ENCODE data around the gene GPR78.

GPR78 gene

DNA sequence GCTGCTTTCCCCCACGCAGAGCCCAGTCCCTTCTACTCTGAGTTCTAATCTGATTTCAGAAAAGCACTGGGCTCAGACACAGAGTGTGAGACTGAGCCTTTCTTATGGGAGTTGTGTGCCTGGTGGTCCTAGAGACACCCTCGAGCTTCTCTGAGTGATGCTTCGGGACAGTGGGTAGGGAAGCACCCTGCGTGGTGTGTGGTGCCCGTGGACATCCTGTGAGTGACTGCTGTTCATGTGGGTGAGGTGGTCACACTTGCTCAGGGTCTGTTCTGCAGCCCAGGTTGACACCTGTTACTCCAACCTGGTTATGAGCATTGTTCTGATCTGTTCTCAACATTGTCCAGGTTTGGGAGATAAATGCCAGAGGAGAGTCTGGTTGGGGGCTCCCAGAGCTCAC is 6.1 kb downstream of the GPR78 start:
- no peak for DNase-seq (ENCODE audit: low read depth in 2 of 2)

DNA sequence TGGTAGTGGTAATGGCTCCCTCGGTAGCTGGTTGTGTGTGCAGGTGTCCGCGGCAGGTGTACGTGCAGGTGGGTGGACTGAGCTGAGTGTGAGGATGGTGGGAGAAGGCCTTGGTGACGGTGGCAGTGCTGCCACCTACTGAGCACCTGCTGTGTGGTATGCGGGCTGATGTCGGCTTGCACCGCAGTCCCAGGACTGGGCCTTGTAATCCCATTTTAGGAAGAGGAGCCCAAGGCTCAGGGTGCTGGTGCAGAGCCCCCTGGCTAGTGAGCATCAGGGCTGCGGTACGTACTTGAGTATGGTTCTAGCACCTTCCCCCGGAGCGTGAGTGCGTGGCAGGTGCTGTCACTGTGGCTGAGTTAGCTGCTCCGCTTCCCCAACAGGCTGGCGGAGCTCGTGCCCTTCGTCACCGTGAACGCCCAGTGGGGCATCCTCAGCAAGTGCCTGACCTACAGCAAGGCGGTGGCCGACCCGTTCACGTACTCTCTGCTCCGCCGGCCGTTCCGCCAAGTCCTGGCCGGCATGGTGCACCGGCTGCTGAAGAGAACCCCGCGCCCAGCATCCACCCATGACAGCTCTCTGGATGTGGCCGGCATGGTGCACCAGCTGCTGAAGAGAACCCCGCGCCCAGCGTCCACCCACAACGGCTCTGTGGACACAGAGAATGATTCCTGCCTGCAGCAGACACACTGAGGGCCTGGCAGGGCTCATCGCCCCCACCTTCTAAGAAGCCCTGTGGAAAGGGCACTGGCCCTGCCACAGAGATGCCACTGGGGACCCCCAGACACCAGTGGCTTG is 6.7 kb downstream of the GPR78 start:
- DNase-seq (ENCODE audit: low read depth in 2 of 2): no peak

GRCh38 chr4:8587469-8588195 is 7.4 kb downstream of the GPR78 start:
- no peak for DNase-seq (ENCODE audit: low read depth in 2 of 2)

DNA sequence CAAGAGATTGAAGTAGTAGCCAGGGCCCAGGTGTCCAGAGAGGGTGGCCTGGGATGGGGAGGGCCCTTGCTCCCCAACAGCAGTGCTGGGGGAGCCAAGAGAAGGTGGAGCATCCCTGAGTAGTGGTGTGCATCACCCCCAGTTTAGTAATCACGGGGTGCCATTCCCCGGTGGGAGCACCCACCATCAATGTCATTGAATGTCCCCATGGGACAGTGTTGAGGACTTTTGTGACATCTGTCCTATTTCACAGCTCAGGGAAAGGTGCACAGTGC is 7.9 kb downstream of the GPR78 start:
- no peak for DNase-seq (ENCODE audit: low read depth in 2 of 2)

DNA sequence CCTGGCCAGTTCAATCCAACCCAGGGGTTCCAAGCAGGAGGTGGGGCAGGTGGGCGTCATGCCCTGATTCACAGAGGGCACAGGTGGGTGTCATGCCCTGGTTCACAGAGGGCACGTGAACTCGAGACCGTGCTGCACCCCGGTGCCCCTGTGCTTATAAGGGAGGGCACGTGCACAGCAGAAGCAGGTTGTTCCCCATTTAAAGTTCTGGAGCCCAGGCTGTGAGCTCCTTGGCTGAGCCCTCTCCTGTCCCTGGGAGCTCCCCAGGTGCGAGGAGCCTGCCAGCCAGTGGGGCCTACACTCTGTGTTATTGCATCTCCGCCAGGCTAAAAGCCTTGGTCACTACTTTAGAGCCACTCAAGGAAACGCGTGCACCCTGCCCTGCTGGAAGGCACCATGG is 9.1 kb downstream of the GPR78 start:
- no peak for DNase-seq (ENCODE audit: low read depth in 2 of 2)

- peak; percentile 44 to 49 for DNase-seq (ENCODE audit: low read depth in 2 of 2)
Observed at GRCh38 chr4:8589823-8590545, 9.8 kb downstream of the GPR78 start.

GRCh38 chr4:8590546-8590880 is 10.3 kb downstream of the GPR78 start:
- DNase-seq (ENCODE audit: low read depth in 2 of 2): no peak

- no peak for DNase-seq (ENCODE audit: low read depth in 2 of 2)
Observed at GRCh38 chr4:8591114-8591513, 10.9 kb downstream of the GPR78 start.

DNA sequence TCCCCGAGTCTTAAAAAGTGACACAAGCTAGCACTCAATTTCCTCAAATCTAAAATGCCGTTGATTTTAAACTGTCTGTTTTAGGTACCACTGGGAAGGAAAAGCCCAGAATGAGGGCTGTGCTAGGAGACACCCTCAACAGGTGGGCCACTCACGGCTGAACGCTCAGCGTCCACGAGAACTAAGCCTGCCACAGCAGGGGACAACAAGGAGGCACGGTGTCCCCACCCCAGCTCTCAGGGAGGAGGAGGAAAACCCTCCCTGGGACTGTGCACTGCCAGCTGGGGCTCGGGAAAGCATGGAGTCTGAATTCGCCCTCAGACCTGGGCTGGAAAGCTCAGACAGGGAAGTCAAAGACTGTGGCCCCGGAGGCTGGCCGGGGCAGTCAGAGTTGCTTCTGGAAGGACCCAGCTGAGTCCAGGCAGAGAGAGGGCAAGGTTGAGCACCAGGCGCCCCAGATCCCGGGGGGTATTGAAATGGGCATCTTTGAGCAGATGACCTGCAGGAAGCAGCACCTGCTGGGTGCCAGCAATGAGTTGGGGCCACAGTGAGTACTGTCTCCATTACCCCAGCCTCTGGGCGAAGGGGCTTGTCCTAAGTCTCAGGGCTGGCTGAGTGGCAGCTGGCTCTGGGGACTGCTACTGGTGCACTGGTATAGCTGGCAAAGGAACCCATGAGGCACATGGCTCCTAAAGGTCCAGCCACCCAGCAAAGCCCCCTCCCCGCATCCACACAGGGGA is 11.6 kb downstream of the GPR78 start:
- DNase-seq (ENCODE audit: low read depth in 2 of 2): no peak

GRCh38 chr4:8592366-8593263 is 12.4 kb downstream of the GPR78 start, which contains the start of gene CPZ:
Gene CPZ (plus strand): TSS chr4:8592765. CDS start chr4:8592834, 69 bp downstream.
- DNase-seq (ENCODE audit: low read depth in 2 of 2): no peak

GRCh38 chr4:8593264-8594096 is 13.3 kb downstream of the GPR78 start:
- no peak for DNase-seq (ENCODE audit: low read depth in 2 of 2)

- DNase-seq (ENCODE audit: low read depth in 2 of 2): peak in 1 of 2 experiments; percentile 18
Observed at GRCh38 chr4:8594097-8595038, 14.2 kb downstream of the GPR78 start.

GRCh38 chr4:8595237-8596087 is 15.3 kb downstream of the GPR78 start:
- no peak for DNase-seq (ENCODE audit: low read depth in 2 of 2)

GRCh38 chr4:8596891-8597290 is 16.7 kb downstream of the GPR78 start:
- DNase-seq (ENCODE audit: low read depth in 2 of 2): no peak

- no peak for DNase-seq (ENCODE audit: low read depth in 2 of 2)
Observed at GRCh38 chr4:8597319-8597718, 17.1 kb downstream of the GPR78 start.

DNA sequence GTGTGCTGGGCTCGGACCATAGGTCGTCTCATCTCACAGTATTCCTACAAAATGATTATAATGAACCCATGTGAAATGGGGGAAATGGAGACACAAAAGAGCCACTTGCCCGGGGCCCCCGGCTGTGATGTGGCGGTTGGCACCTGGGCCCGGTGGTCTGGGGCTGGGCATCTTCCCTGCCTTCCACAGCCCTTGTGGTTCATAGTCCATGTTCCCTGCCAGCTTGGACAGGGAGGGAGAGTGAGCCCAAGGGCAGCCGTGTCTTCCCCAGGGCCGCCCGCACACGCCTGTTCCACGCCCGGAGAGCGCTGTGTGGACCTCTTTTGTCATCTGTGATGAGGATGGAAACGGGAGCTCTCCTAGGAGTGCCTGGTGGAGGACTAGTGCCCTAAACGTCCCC is 17.6 kb downstream of the GPR78 start:
- no peak for DNase-seq (ENCODE audit: low read depth in 2 of 2)

DNA sequence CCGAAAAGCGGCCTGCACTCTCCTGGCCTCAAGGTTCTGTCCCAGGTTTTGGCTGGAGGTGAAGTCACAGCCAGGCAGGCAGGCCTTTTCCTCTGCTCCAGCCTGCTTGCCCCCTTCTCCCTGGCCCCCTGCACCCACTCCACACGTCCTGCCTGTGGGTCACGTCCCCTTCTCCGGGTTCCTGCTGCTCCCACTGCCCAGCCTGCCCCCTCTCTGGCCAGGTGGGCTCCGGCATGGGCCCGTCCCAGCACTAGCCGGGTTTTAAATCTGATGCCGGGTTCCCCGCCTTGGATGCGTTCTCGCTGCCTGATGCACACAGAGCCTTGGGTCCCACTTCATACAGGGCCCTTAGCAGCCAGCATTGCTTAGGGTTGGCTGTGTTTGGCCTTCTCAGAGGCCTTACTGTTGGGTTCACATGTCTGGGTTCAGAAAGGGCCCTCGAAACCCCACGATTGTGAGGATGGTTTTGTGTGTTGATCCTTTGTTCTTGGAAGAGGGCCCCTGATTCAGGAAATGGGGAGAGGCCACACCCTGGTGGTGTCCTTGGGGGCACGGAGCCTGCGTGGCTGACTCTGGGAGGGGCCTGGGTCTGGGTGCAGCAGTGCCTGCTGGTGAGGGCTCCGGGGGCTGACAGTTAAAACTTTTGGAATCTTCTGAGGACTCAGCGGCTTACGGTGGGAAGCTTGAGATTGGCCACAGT is 18.3 kb downstream of the GPR78 start:
- DNase-seq (ENCODE audit: low read depth in 2 of 2): no peak

- DNase-seq (ENCODE audit: low read depth in 2 of 2): no peak
Observed at GRCh38 chr4:8599091-8599460, 18.9 kb downstream of the GPR78 start.
